Measurements from ENCODE around the gene PPM1K. TPM values are rescaled to one million over a fixed set of nuclear protein-coding genes. Genes with fewer than 3 reads are reported as not detected.

Gene PPM1K
- total and polyA plus RNA-seq, 8 donors, result 18.4 to 27.9 (median 22.3) TPM

DNA sequence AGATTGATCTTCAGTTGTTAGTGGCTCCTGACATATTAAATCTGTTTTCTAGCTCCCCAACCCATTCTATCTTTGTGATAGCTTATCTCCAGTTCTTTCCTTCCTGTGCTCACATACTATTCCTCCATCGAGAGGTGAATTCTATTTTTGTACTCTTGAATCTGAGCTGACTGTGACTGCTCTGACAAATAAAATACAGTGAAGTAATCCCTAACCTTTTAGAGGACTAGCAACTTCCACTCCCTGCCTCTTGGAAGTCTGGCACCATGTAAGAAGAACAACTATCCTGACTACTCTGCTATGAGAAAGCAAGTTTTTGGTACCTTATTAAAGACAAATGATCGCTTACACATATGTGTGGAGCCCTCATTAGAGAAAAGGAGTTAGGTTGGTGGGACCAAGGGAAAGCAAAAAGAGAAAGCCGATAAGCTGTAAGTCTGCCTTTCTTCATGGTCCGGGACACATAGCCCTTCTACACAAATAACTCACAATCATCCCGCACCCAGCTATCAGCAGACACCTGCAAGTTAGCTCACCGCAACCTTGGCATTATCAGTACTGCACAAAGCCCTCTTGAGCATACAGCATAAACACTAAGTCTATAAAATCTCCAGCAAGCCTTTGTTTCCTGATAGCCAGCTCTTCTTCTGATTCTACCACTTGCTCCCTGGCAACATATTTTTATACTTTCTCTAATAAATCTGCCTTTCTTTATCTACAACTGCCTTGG, 13.5 kb upstream of the PPM1K start:
- intact Hi-C loops (cut with DNase I), result no loop called here
- DNase-seq (no peak), ATAC-seq (no peak)
- TF ChIP-seq, protein P1, sequence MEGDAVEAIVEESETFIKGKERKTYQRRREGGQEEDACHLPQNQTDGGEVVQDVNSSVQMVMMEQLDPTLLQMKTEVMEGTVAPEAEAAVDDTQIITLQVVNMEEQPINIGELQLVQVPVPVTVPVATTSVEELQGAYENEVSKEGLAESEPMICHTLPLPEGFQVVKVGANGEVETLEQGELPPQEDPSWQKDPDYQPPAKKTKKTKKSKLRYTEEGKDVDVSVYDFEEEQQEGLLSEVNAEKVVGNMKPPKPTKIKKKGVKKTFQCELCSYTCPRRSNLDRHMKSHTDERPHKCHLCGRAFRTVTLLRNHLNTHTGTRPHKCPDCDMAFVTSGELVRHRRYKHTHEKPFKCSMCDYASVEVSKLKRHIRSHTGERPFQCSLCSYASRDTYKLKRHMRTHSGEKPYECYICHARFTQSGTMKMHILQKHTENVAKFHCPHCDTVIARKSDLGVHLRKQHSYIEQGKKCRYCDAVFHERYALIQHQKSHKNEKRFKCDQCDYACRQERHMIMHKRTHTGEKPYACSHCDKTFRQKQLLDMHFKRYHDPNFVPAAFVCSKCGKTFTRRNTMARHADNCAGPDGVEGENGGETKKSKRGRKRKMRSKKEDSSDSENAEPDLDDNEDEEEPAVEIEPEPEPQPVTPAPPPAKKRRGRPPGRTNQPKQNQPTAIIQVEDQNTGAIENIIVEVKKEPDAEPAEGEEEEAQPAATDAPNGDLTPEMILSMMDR (IDR thresholded peaks at IDR 0.05), result no peak
- Histone ChIP-seq H3K4me3 (no peak overlapping the region), H3K27ac (no peak overlapping the region), H3K4me1 (no peaks in the 10 kb centered on the region), H3K36me3 (no peaks in the 10 kb centered on the region), H3K9me3 (no peaks in the 10 kb centered on the region), H3K27me3 (no peaks in the 10 kb centered on the region)

DNA sequence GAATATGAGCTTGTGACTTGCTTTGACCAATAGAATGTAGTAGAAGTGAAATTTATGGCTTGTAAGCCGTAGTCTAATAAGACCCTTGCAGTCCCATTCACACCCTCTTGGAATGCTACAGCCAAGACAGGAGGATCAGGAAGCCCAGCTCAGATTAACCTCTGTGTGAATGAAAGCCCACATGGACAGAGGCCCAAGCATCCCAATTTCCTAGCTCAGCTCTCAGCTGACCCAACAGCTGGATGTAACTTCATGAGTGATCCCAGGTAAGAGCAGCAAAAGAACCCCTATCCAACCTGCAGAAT, 12.8 kb upstream of the PPM1K start:
- H3K4me1 ChIP-seq, result no peaks in the 10 kb centered on the region
- no peaks in the 10 kb centered on the region for H3K27me3 ChIP-seq
- no peak overlapping the region for H3K27ac ChIP-seq

DNA sequence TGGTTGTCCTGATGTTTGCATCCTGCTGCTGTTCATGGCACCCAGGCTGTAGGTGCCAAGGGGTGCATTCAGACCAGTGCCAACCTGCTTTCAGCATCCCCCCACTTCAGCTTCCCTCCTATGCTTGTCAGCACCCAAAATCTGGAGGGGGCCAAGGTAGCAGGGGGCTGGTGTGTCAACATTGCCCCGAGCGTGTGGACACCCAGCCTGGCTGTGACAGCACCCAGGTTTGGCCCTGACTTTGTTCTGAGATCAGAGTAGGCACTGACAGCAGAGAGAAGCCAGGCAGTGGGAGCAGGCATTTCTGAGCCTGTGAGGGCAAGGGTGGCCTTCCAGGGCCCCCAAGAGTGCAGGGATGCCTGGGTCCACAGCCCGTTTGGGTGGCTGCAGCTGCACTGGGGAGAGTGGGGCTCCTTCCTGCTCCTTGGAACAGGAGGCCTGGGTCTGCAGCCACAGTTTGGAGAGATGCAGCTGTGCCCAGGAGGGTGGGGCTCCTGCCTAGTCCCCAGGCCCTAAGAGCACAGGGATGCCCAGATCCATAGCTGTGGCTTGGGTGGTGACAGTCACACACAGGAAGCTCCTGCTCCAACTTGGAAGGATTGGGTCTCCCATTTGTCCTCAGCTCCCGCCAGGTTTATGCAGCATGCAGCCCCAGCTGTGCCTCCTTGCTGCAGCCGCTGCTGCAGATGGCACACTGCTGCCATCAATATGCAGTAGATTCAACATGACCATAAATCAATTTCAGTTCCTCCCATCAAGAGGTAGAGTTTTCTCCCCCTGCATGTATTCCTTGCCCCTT, 12.3 kb upstream of the PPM1K start:
- TF ChIP-seq, protein P1 (IDR thresholded peaks at IDR 0.05), result no peak
- no peak overlapping the region for H3K4me3 ChIP-seq
- no peaks in the 10 kb centered on the region for H3K4me1 ChIP-seq
- no peaks in the 10 kb centered on the region for H3K36me3 ChIP-seq
- no peaks in the 10 kb centered on the region for H3K9me3 ChIP-seq
- no peak for ATAC-seq
- no peak overlapping the region for H3K27ac ChIP-seq
- intact Hi-C loops (cut with DNase I), result no loop called here
- no peak for DNase-seq
- H3K27me3 ChIP-seq, result no peaks in the 10 kb centered on the region

More for the DNA sequence above, 12.8 kb upstream of the PPM1K start:
- DNase-seq (no peak), ATAC-seq (no peak)
- Histone ChIP-seq H3K4me3 (no peak overlapping the region), H3K9me3 (no peaks in the 10 kb centered on the region), H3K36me3 (no peaks in the 10 kb centered on the region)
- intact Hi-C loops (cut with DNase I), result no loop called here
- TF ChIP-seq, protein P1 (IDR thresholded peaks at IDR 0.05), result no peak

DNA sequence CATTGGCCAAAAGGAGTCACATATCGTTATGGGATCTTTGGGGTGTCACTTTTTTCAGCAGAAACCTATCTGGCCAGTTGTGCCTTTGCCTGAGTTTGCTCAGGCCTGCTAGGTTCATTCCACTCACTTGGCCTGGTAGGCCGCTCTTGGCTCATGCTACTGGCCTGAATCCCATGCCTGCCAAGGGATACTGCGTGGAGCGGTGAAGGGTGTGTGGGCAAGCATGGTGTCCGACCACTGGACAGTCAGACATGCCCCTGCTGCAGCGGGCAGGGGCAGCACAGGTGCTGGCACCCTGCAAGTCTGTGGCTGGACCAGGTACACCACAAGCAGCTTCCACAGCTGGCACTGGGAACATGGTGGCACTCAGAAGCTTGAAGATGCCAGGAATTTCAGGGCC, 11.3 kb upstream of the PPM1K start:
- no peaks in the 10 kb centered on the region for H3K4me1 ChIP-seq
- no peak overlapping the region for H3K27ac ChIP-seq

DNA sequence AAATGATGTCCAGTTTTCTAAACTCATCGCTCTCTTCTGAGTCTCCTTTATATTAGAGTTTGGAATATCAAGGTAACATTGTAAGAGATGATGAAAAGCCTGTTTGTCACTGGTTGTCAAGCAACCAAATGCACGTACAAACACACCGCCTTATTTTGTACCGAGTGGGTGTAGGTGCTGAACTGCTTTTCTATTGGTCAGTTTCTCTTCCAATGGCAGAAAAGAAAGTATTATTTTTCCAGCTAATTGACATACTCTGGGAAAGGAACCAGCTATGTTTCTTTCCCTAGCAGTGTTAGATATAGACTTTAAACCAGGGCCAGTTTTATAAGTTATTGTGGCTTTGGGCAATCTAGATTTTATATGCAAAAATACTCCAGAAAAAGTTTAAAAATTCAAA, 6.6 kb upstream of the PPM1K start:
- H3K4me1 ChIP-seq, result no peaks in the 10 kb centered on the region
- TF ChIP-seq, protein P1 (IDR thresholded peaks at IDR 0.05), result no peak
- H3K9me3 ChIP-seq, result no peaks in the 10 kb centered on the region
- H3K27me3 ChIP-seq, result no peaks in the 10 kb centered on the region
- ATAC-seq (peak; percentile 56), DNase-seq (peak in 2 of 4 donors; percentile 68 to 79)
- no peak overlapping the region for H3K27ac ChIP-seq
- intact Hi-C loops (cut with DNase I), result no loop called here
- no peaks in the 10 kb centered on the region for H3K36me3 ChIP-seq
- H3K4me3 ChIP-seq, result no peak overlapping the region

More for the DNA sequence above, 11.3 kb upstream of the PPM1K start:
- Histone ChIP-seq H3K4me3 (no peak overlapping the region), H3K27me3 (no peaks in the 10 kb centered on the region), H3K9me3 (no peaks in the 10 kb centered on the region), H3K36me3 (no peaks in the 10 kb centered on the region)
- ATAC-seq (no peak), DNase-seq (no peak)
- intact Hi-C loops (cut with DNase I), result no loop called here
- TF ChIP-seq, protein P1 (IDR thresholded peaks at IDR 0.05), result no peak

Measured in left lung (tissue), 10 donors.